HEK293 (cell line): ENCODE results near the gene SLC24A2.

Source experiments
- CTCF ChIA-PET: fragments of 350-600 bp; formaldehyde crosslinking; extraction: SDS; loops from one replicate; lab custom pipeline; 2021; ENCODE audit warnings: antibody characterized with exemption; lab: Yijun Ruan, JAX
- POLR2A ChIA-PET: fragments of 300-600 bp; formaldehyde crosslinking; extraction: SDS; loops from one replicate; lab custom pipeline; 2020; ENCODE audit warnings: antibody characterized with exemption, inconsistent platforms; lab: Yijun Ruan, JAX
- H3K27ac ChIP-seq: fragments of 200-500 bp; sonication (Bioruptor generic); 2 replicates; pipeline ENCODE4 v1.5.1; 2014; ENCODE audit warnings: low read depth, low read length, control low read depth, inconsistent platforms; ENCODE audit errors: extremely low read depth
- H3K36me3 ChIP-seq, 2 experiments: fragments of 200-500 bp in 1 of 2; sonication (Bioruptor generic) in 1 of 2; 1 replicate in 1 of 2; 2 replicates in 1 of 2; pipeline ENCODE4 v1.5.1; 2014 to 2017; ENCODE audit warnings: inconsistent platforms in 2 of 2, low read length in 2 of 2; ENCODE audit not compliant: control insufficient read depth in 2 of 2, insufficient read depth in 1 of 2
- H3K4me1 ChIP-seq: fragments of 200-500 bp; sonication (Bioruptor generic); 2 replicates; pipeline ENCODE4 v1.5.1; 2014; ENCODE audit warnings: mild to moderate bottlenecking, low read length, inconsistent platforms; ENCODE audit not compliant: control insufficient read depth, insufficient read depth
- H3K4me3 ChIP-seq: 2 replicates; pipeline ENCODE4 v1.5.1; 2011; ENCODE audit warnings: low read depth, mild to moderate bottlenecking, control low read depth, low read length, moderate library complexity
- H3K9me3 ChIP-seq: fragments of 200-500 bp; sonication (Bioruptor generic); 2 replicates; pipeline ENCODE4 v1.5.1; 2014; ENCODE audit warnings: low read depth, low read length, inconsistent platforms; ENCODE audit not compliant: control insufficient read depth, insufficient read depth
- FEZF1 ChIP-seq: fragments of 450-650 bp; formaldehyde crosslinking; IDR thresholded peaks from 2 replicates; pipeline ENCODE4 v1.5.1; 2016; ENCODE audit warnings: missing biosample characterization, missing genetic modification characterization
- HOXA7 ChIP-seq: sonication (generic); formaldehyde crosslinking; IDR thresholded peaks from 2 replicates; pipeline ENCODE4 v1.8.1; 2022; ENCODE audit warnings: missing genetic modification reagents, borderline replicate concordance
- KLF7 ChIP-seq: fragments of 450-650 bp; formaldehyde crosslinking; IDR thresholded peaks from 2 replicates; pipeline ENCODE4 v1.5.1; 2016; ENCODE audit warnings: missing biosample characterization, missing genetic modification characterization, borderline replicate concordance
- MYNN ChIP-seq: fragments of 450-650 bp; formaldehyde crosslinking; IDR thresholded peaks from 2 replicates; pipeline ENCODE4 v1.5.1; 2016; ENCODE audit warnings: missing biosample characterization, missing genetic modification characterization, borderline replicate concordance
- OSR2 ChIP-seq: fragments of 450-650 bp; formaldehyde crosslinking; IDR thresholded peaks from 2 replicates; pipeline ENCODE4 v1.5.1; 2016; ENCODE audit warnings: missing biosample characterization, missing genetic modification characterization
- YY2 ChIP-seq: fragments of 450-650 bp; formaldehyde crosslinking; IDR thresholded peaks from 2 replicates; pipeline ENCODE4 v1.5.1; 2016; ENCODE audit warnings: missing biosample characterization, missing genetic modification characterization
- ZEB2 ChIP-seq: fragments of 450-650 bp; formaldehyde crosslinking; IDR thresholded peaks from 2 replicates; pipeline ENCODE4 v1.5.1; 2016; ENCODE audit warnings: missing biosample characterization, missing genetic modification characterization
- ZNF133 ChIP-seq: fragments of 450-650 bp; formaldehyde crosslinking; IDR thresholded peaks from 2 replicates; pipeline ENCODE4 v1.5.1; 2016; ENCODE audit warnings: missing biosample characterization, missing genetic modification characterization
- ZNF2 ChIP-seq: fragments of 450-650 bp; formaldehyde crosslinking; IDR thresholded peaks from 2 replicates; pipeline ENCODE4 v1.5.1; 2016; ENCODE audit warnings: missing biosample characterization, missing genetic modification characterization
- ZNF211 ChIP-seq: fragments of 450-650 bp; formaldehyde crosslinking; IDR thresholded peaks from 2 replicates; pipeline ENCODE4 v1.5.1; 2016; ENCODE audit warnings: low read depth, missing biosample characterization, missing genetic modification characterization
- ZNF37A ChIP-seq: fragments of 450-650 bp; IDR thresholded peaks from 2 replicates; pipeline ENCODE4 v1.5.1; 2018; ENCODE audit warnings: missing biosample characterization, missing genetic modification characterization
- ZNF426 ChIP-seq: fragments of 450-650 bp; formaldehyde crosslinking; IDR thresholded peaks from 2 replicates; pipeline ENCODE4 v1.5.1; 2017; ENCODE audit warnings: missing biosample characterization, missing genetic modification characterization, mild to moderate bottlenecking, inconsistent platforms, moderate library complexity
- ZNF571 ChIP-seq: fragments of 450-650 bp; formaldehyde crosslinking; IDR thresholded peaks from 2 replicates; pipeline ENCODE4 v1.5.0; 2017; ENCODE audit warnings: missing biosample characterization, missing genetic modification characterization
- ZNF626 ChIP-seq: fragments of 450-650 bp; sonication (Bioruptor Pico); formaldehyde crosslinking; IDR thresholded peaks from 2 replicates; pipeline ENCODE4 v1.5.1; 2018; ENCODE audit warnings: missing biosample characterization, missing genetic modification characterization, inconsistent platforms
- ZNF701 ChIP-seq: fragments of 450-650 bp; formaldehyde crosslinking; IDR thresholded peaks from 2 replicates; pipeline ENCODE4 v1.5.1; 2016; ENCODE audit warnings: missing biosample characterization, missing genetic modification characterization
- ZNF768 ChIP-seq: fragments of 450-650 bp; formaldehyde crosslinking; IDR thresholded peaks from 2 replicates; pipeline ENCODE4 v1.5.1; 2018; ENCODE audit warnings: missing biosample characterization, mild to moderate bottlenecking, missing genetic modification characterization
- TF ChIP-seq, protein P1 (sequence below): fragments of 450-650 bp; formaldehyde crosslinking; IDR thresholded peaks from 2 replicates; pipeline ENCODE4 v1.5.1; 2017; ENCODE audit warnings: missing biosample characterization, missing genetic modification characterization
- TF ChIP-seq, protein P2 (sequence below): fragments of 450-650 bp; formaldehyde crosslinking; IDR thresholded peaks from 2 replicates; pipeline ENCODE4 v1.5.1; 2016; ENCODE audit warnings: missing biosample characterization, missing genetic modification characterization
- TF ChIP-seq, protein P3 (sequence below): fragments of 450-650 bp; formaldehyde crosslinking; IDR thresholded peaks from 2 replicates; pipeline ENCODE4 v1.5.1; 2017; ENCODE audit warnings: missing biosample characterization, missing genetic modification characterization
- TF ChIP-seq, protein P4 (sequence below): fragments of 450-650 bp; formaldehyde crosslinking; IDR thresholded peaks from 2 replicates; pipeline ENCODE4 v1.5.1; 2016; ENCODE audit warnings: missing biosample characterization, missing genetic modification characterization, borderline replicate concordance

The SLC24A2 gene

DNA sequence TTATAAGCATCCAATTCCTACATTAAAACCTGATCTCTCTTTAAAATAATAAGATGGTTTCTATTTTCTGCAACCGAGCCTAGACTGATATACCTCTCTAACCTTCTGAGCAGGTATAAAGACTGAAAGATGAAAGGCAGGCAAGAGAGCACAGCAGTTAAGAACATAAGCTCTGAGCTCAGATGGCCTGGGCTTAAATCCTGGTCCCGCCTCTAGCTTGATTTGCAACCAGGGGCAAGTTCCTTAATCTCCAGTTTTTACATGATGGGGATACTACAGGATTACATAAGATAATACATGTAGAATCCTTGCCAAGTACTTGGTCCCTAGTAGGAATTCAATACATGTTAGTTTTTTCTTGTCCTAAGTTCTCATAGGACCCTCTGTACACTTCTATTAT lies 33.9 kb downstream of the SLC24A2 start:
- no peaks in the 10 kb centered on the region for H3K4me1 ChIP-seq
- no peaks in the 10 kb centered on the region for H3K9me3 ChIP-seq
- CTCF ChIA-PET = interaction anchor here (0.6 kb wide), 1 partner anchor 11 kb away, joined by 4 read pairs; no protein-coding TSS in a partner anchor
- H3K4me3 ChIP-seq = no peak overlapping the region
- H3K36me3 ChIP-seq = no peaks in the 10 kb centered on the region
- H3K27ac ChIP-seq = no peak overlapping the region
- no peak for TF ChIP-seq ZNF626 (tag by site-specific recombination)
- TF ChIP-seq KLF7 (tag by site-specific recombination) = no peak
- no peak for TF ChIP-seq ZNF571 (tag by site-specific recombination)
- no peak for TF ChIP-seq ZNF133
- no peak for TF ChIP-seq HOXA7 (CRISPR knock-in tag)
- no peak for TF ChIP-seq FEZF1 (tag by site-specific recombination)
- TF ChIP-seq ZNF2 = no peak
- no peak for TF ChIP-seq MYNN (tag by site-specific recombination)
- no peak for TF ChIP-seq ZNF426 (tag by site-specific recombination)
- no peak for TF ChIP-seq YY2 (tag by site-specific recombination)
- TF ChIP-seq, all 188 proteins: peak for 0
- POLR2A ChIA-PET = no interaction called here

DNA sequence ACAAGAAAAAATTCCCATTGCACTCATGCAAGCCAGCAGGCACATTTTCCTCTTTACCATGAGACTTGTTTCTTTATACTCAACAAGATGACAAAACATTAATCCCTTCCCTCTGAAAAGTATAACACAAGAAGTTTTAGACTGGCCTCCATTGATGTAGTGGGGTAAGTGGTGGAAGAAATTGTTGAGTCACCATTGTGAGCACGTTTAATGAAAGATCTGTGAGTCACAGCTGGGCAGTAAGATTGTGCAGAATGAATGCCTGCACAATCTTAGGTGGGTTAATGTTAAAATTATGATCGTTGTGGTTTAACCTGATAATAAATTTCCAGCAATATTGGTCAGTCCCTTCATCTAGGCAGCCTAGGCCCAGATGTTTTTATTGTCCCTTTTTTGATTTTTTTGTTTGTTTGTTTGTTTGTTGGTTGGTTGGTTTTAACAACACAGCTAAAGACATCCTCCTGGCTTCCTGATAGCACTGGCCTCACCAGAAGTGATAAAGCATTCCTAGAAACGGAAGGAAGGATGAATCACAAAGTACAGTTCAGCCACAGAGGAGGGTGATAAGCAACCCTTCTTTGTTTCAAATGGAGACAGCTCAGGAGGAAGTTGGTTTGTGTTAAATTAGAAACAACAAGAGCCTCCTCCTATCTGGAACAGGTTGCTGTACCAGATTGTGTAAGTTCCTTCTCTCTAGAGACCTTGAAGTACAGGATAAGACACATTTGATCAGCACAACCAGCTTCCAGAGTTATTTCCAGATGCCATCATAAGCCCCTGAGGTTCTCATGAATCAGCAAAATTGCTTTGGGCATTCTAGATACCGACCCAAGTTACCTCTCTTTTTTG lies 40.3 kb downstream of the SLC24A2 start:
- CTCF ChIA-PET = interaction anchor here (0.7 kb wide), 1 partner anchor 774 kb away, joined by 5 read pairs; no protein-coding TSS in a partner anchor
- POLR2A ChIA-PET = no interaction called here

DNA sequence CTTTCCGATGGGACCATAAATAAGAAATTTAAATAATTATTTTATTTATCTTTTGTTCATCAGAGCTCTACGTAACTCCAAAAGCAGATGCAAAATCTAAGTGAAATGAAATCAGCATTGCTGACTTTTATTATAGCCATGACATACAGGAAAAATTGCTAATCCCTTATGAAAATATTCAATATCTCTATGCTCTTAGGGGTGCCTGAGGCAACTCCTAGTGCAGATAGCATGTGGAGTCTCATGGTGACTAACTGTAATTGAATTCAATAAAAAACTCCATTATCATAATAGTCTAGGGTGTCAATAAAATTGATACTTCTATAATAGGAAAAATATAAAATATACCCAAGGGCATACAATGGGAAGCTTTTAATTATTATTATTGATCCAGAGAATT lies 42.6 kb downstream of the SLC24A2 start:
- POLR2A ChIA-PET = no interaction called here

More for the DNA sequence above, 40.3 kb downstream of the SLC24A2 start:
- Histone ChIP-seq H3K36me3 (no peaks in the 10 kb centered on the region), H3K9me3 (no peaks in the 10 kb centered on the region), H3K27ac (no peak overlapping the region), H3K4me1 (no peaks in the 10 kb centered on the region; the same call in 1 of the 2 replicates), H3K4me3 (no peak overlapping the region)
- TF ChIP-seq, protein P1, sequence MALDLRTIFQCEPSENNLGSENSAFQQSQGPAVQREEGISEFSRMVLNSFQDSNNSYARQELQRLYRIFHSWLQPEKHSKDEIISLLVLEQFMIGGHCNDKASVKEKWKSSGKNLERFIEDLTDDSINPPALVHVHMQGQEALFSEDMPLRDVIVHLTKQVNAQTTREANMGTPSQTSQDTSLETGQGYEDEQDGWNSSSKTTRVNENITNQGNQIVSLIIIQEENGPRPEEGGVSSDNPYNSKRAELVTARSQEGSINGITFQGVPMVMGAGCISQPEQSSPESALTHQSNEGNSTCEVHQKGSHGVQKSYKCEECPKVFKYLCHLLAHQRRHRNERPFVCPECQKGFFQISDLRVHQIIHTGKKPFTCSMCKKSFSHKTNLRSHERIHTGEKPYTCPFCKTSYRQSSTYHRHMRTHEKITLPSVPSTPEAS (tag by site-specific recombination) = no peak
- TF ChIP-seq, protein P2, sequence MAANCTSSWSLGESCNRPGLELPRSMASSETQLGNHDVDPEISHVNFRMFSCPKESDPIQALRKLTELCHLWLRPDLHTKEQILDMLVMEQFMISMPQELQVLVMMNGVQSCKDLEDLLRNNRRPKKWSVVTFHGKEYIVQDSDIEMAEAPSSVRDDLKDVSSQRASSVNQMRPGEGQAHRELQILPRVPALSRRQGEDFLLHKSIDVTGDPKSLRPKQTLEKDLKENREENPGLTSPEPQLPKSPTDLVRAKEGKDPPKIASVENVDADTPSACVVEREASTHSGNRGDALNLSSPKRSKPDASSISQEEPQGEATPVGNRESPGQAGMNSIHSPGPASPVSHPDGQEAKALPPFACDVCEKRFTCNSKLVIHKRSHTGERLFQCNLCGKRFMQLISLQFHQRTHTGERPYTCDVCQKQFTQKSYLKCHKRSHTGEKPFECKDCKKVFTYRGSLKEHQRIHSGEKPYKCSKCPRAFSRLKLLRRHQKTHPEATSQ (tag by site-specific recombination) = no peak

More for the DNA sequence above, 42.6 kb downstream of the SLC24A2 start:
- CTCF ChIA-PET = no interaction called here
- H3K36me3 ChIP-seq = no peaks in the 10 kb centered on the region
- TF ChIP-seq OSR2 (tag by site-specific recombination) (no peak), HOXA7 (CRISPR knock-in tag) (no peak), ZNF2 (no peak), ZEB2 (tag by site-specific recombination) (no peak), ZNF701 (tag by site-specific recombination) (no peak), ZNF768 (tag by site-specific recombination) (no peak), ZNF37A (tag by site-specific recombination) (no peak), ZNF211 (tag by site-specific recombination) (no peak)
- TF ChIP-seq, protein P3, sequence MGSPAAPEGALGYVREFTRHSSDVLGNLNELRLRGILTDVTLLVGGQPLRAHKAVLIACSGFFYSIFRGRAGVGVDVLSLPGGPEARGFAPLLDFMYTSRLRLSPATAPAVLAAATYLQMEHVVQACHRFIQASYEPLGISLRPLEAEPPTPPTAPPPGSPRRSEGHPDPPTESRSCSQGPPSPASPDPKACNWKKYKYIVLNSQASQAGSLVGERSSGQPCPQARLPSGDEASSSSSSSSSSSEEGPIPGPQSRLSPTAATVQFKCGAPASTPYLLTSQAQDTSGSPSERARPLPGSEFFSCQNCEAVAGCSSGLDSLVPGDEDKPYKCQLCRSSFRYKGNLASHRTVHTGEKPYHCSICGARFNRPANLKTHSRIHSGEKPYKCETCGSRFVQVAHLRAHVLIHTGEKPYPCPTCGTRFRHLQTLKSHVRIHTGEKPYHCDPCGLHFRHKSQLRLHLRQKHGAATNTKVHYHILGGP (tag by site-specific recombination) = no peak
- TF ChIP-seq, protein P4, sequence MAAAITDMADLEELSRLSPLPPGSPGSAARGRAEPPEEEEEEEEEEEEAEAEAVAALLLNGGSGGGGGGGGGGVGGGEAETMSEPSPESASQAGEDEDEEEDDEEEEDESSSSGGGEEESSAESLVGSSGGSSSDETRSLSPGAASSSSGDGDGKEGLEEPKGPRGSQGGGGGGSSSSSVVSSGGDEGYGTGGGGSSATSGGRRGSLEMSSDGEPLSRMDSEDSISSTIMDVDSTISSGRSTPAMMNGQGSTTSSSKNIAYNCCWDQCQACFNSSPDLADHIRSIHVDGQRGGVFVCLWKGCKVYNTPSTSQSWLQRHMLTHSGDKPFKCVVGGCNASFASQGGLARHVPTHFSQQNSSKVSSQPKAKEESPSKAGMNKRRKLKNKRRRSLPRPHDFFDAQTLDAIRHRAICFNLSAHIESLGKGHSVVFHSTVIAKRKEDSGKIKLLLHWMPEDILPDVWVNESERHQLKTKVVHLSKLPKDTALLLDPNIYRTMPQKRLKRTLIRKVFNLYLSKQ (tag by site-specific recombination) = no peak
- H3K4me3 ChIP-seq = no peak overlapping the region
- no peak overlapping the region for H3K27ac ChIP-seq
- peaks cover under 1% of the 10 kb centered on the region; the same call in 1 of the 2 replicates for H3K4me1 ChIP-seq
- no peaks in the 10 kb centered on the region for H3K9me3 ChIP-seq
